Fibroblast of lung (primary cell): Measurements from ENCODE around the gene TARS1. TPM values are rescaled to one million over a fixed set of nuclear protein-coding genes. Genes with fewer than 3 reads are reported as not detected.

Source experiments
- DNase-seq, 2 donors: peaks; one replicate each; pipeline versions ENCODE4 v3.0.0 to v3.0.0-alpha.2; 2010; ENCODE audit warnings: low read depth in 2 of 2
- H2AFZ ChIP-seq: 2 replicates; pipeline ENCODE4 v1.5.1; 2012; ENCODE audit warnings: low read length, control low read depth, inconsistent platforms
- H3K27ac ChIP-seq: 2 replicates; pipeline ENCODE4 v1.5.1; 2011; ENCODE audit warnings: low read length, control low read depth; ENCODE audit not compliant: insufficient read depth
- H3K27me3 ChIP-seq: 2 replicates; pipeline ENCODE4 v1.5.1; 2011; ENCODE audit warnings: mild to moderate bottlenecking, low read length; ENCODE audit not compliant: control insufficient read depth, insufficient read depth
- H3K36me3 ChIP-seq: 2 replicates; pipeline ENCODE4 v1.5.1; 2011; ENCODE audit warnings: low read length; ENCODE audit not compliant: control insufficient read depth, insufficient read depth
- H3K4me1 ChIP-seq: 2 replicates; pipeline ENCODE4 v1.5.1; 2011; ENCODE audit warnings: low read length; ENCODE audit not compliant: control insufficient read depth, insufficient read depth; ENCODE audit errors: extremely low read depth
- H3K4me2 ChIP-seq: 2 replicates; pipeline ENCODE4 v1.5.1; 2011; ENCODE audit warnings: low read length, control low read depth; ENCODE audit not compliant: insufficient read depth; ENCODE audit errors: extremely low read depth
- H3K4me3 ChIP-seq, 4 experiments: fragments of 200-600 bp in 1 of 4; sonication (generic) in 1 of 4; replicated peaks in 1 of 4; 2 replicates each; pipeline ENCODE4 v1.5.1; 2011 to 2016; ENCODE audit warnings: low read length in 4 of 4, low read depth in 3 of 4, mild to moderate bottlenecking in 3 of 4, control low read depth in 2 of 4, inconsistent platforms in 1 of 4, mixed read lengths in 1 of 4; ENCODE audit not compliant: insufficient read depth in 1 of 4; ENCODE audit errors: control extremely low read depth in 1 of 4
- H3K79me2 ChIP-seq: 2 replicates; pipeline ENCODE4 v1.5.1; 2012; ENCODE audit warnings: mild to moderate bottlenecking, low read length, inconsistent platforms; ENCODE audit not compliant: control insufficient read depth, insufficient read depth
- H3K9ac ChIP-seq: 2 replicates; pipeline ENCODE4 v1.5.1; 2011; ENCODE audit warnings: mild to moderate bottlenecking, low read length, control low read depth; ENCODE audit not compliant: insufficient read depth
- H3K9me3 ChIP-seq: 2 replicates; pipeline ENCODE4 v1.5.1; 2012; ENCODE audit warnings: low read depth, low read length; ENCODE audit not compliant: control insufficient read depth, insufficient read depth
- H4K20me1 ChIP-seq: 2 replicates; pipeline ENCODE4 v1.5.1; 2011; ENCODE audit warnings: low read length; ENCODE audit not compliant: control insufficient read depth, insufficient read depth; ENCODE audit errors: extremely low read depth
- CTCF ChIP-seq, 2 donors: IDR thresholded peaks in 1 of 2; conservative IDR thresholded peaks in 1 of 2; 1 replicate in 1 of 2; 2 replicates in 1 of 2; pipeline ENCODE4 v1.5.1; 2011 to 2012; ENCODE audit warnings: low read length in 2 of 2, control low read depth in 1 of 2, inconsistent platforms in 1 of 2, low read depth in 1 of 2, mild to moderate bottlenecking in 1 of 2
- EZH2 ChIP-seq: IDR thresholded peaks from 2 replicates; pipeline ENCODE4 v1.5.1; 2012; ENCODE audit warnings: low read length, control low read depth, mild to moderate bottlenecking; ENCODE audit errors: missing control alignments
- polyA plus RNA-seq, 2 donors: library from polyadenylated mRNA; depleted of rRNA in 1 of 2; stranded (reverse) in 1 of 2; unstranded in 1 of 2; fragments of >200 nt; gene quantifications; 2 replicates each; pipeline ENCODE4 v1.2.1, GENCODE V29; 2011 to 2012; ENCODE audit warnings: missing spikeins in 1 of 2
- total RNA-seq: library from RNA; depleted of rRNA; stranded (reverse); fragments of >200 nt; gene quantifications from 2 replicates; pipeline ENCODE4 v1.2.1, GENCODE V29; 2014

Gene TARS1
- total and polyA plus RNA-seq, 2 donors (not counting 1 experiment from before 2014, with no cell fraction given), result 130 to 368 TPM

GRCh38 chr5:33491941-33492340 is 51.2 kb downstream of the TARS1 start:
- TF ChIP-seq EZH2, result no peak
- no peaks in the 10 kb centered on the region for H3K36me3 ChIP-seq
- H3K9me3 ChIP-seq, result no peaks in the 10 kb centered on the region
- H2AFZ ChIP-seq, result no peak overlapping the region
- DNase-seq, result peak; percentile 6 to 23
- no peak overlapping the region for H3K9ac ChIP-seq
- H3K4me3 ChIP-seq, result no peak overlapping the region
- H3K27me3 ChIP-seq, result no peaks in the 10 kb centered on the region
- no peak overlapping the region for H3K4me2 ChIP-seq
- no peaks in the 10 kb centered on the region for H3K79me2 ChIP-seq
- H4K20me1 ChIP-seq, result no peaks in the 10 kb centered on the region
- H3K27ac ChIP-seq, result no peak overlapping the region
- no peaks in the 10 kb centered on the region for H3K4me1 ChIP-seq

GRCh38 chr5:33494466-33494865 is 53.7 kb downstream of the TARS1 start:
- no peak overlapping the region for H3K27ac ChIP-seq
- H3K4me1 ChIP-seq, result no peaks in the 10 kb centered on the region
- H3K27me3 ChIP-seq, result no peaks in the 10 kb centered on the region
- H2AFZ ChIP-seq, result no peak overlapping the region
- no peaks in the 10 kb centered on the region for H3K9me3 ChIP-seq
- H4K20me1 ChIP-seq, result no peaks in the 10 kb centered on the region
- H3K4me2 ChIP-seq, result no peak overlapping the region
- peak in 1 of 2 donors; percentile 40 for DNase-seq
- no peaks in the 10 kb centered on the region for H3K36me3 ChIP-seq
- TF ChIP-seq CTCF (conservative IDR thresholded peaks at IDR 0.05 in 1 of 2, IDR thresholded peaks at IDR 0.05 in 1 of 2; ENCODE audit: low read depth in 1 of 2, low read length in 2 of 2), result no peak
- no peaks in the 10 kb centered on the region for H3K79me2 ChIP-seq
- no peak overlapping the region for H3K4me3 ChIP-seq
- no peak overlapping the region for H3K9ac ChIP-seq

- Histone ChIP-seq H3K9me3 (no peaks in the 10 kb centered on the region), H3K79me2 (no peaks in the 10 kb centered on the region), H2AFZ (no peak overlapping the region), H3K27me3 (no peaks in the 10 kb centered on the region), H4K20me1 (no peaks in the 10 kb centered on the region), H3K27ac (no peak overlapping the region), H3K4me1 (no peaks in the 10 kb centered on the region), H3K36me3 (no peaks in the 10 kb centered on the region), H3K9ac (no peak overlapping the region), H3K4me3 (no peak overlapping the region), H3K4me2 (no peak overlapping the region)
- DNase-seq, result no peak
- TF ChIP-seq CTCF (conservative IDR thresholded peaks at IDR 0.05 in 1 of 2, IDR thresholded peaks at IDR 0.05 in 1 of 2; ENCODE audit: low read depth in 1 of 2, low read length in 2 of 2), result no peak
- TF ChIP-seq EZH2, result no peak
Measured at GRCh38 chr5:33501260-33501659, 60.5 kb downstream of the TARS1 start.
